ENCODE measurements around the gene HSPG2. TPM values are rescaled to one million over a fixed set of nuclear protein-coding genes. Genes with fewer than 3 reads are reported as not detected.

HSPG2 gene
- total and polyA plus RNA-seq, 9 donors, result 27.3 to 294 (median 92.6) TPM

DNA sequence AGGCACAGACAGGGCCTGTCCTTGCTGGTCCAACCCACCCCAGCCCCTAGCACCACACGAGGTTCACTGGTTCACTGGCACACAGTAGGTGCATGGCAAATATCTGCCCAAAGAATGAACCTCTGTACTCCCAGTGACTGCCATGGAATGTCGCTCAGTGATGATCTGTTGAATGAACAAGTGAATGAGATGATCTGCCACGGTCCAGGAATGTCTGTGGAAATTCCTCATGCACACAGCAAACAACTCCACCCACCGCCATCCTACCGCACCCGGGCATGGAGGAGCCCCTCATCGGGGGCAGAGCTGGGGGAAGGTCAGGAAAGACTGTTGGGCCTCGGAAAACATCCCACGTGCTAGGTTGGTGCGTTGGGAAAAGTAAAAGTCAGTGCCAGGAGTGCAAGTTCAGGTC is 1.7 kb downstream of the HSPG2 start:
- peak in 1 of 5 donors; percentile 25 for DNase-seq
- Histone ChIP-seq H3K9me3 (no peaks in the 10 kb centered on the region), H3K36me3 (no peaks in the 10 kb centered on the region), H3K27ac (no peak overlapping the region), H3K4me1 (ENCODE audit: insufficient read depth) (peaks cover 30% of the 10 kb centered on the region), H3K27me3 (no peaks in the 10 kb centered on the region), H3K4me3 (peak overlapping the region; percentile 76)
- intact Hi-C loops (cut with DNase I), result no loop called here
- 22 to 26% (median 23%) methylated on average over 10 of the region's 10 CpGs for WGBS, 3 donors
- no peak for TF ChIP-seq EP300 (IDR thresholded peaks at IDR 0.05)
- no peak for TF ChIP-seq POLR2A (IDR thresholded peaks at IDR 0.05)
- no peak for TF ChIP-seq CTCF (IDR thresholded peaks at IDR 0.05)

- Histone ChIP-seq H3K27ac (peak overlapping the region; percentile 65 to 72), H3K9me3 (no peaks in the 10 kb centered on the region), H3K4me3 (no peak overlapping the region), H3K27me3 (no peaks in the 10 kb centered on the region), H3K36me3 (no peaks in the 10 kb centered on the region), H3K4me1 (ENCODE audit: insufficient read depth) (peaks cover 28% of the 10 kb centered on the region)
- intact Hi-C loops (cut with DNase I), result no loop called here
- peak in 4 of 5 donors; percentile 57 to 76 (median 67) for DNase-seq
- WGBS, 3 donors, result 38 to 39% (median 39%) methylated on average over 19 of the region's 19 CpGs
- no peak for TF ChIP-seq POLR2A (IDR thresholded peaks at IDR 0.05)
- no peak for TF ChIP-seq EP300 (IDR thresholded peaks at IDR 0.05)
- TF ChIP-seq CTCF (IDR thresholded peaks at IDR 0.05), result no peak
These were observed 3.5 kb downstream of the HSPG2 start for GRCh38 chr1:21933397-21934248.

DNA sequence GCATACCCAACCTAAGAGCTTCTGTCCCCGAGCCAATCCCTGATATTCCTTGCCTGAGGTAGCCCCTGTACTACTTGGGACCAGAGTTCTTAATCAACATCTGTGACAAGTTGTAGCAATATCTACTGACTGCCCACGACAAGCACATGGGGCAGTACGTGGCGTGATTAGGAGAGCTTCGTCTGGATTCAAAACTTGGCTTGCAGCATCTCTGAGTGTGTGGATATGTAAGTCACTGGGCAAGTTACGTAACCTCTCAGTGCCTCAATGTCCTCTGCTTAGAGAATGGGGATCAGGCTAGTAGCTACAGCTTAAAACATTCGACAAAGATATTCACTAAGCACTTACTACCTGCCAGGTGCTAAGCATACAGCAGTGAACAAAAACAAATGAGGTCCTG is 5.0 kb downstream of the HSPG2 start:
- peak overlapping the region; percentile 65 to 84 for H3K27ac ChIP-seq
- intact Hi-C loops (cut with DNase I), result no loop called here

GRCh38 chr1:21931171-21932093 is 5.7 kb downstream of the HSPG2 start:
- H3K36me3 ChIP-seq, result no peaks in the 10 kb centered on the region
- peaks cover 38% of the 10 kb centered on the region for H3K4me1 ChIP-seq (ENCODE audit: insufficient read depth)
- intact Hi-C loops (cut with DNase I), result no loop called here
- no peak overlapping the region for H3K4me3 ChIP-seq
- WGBS, 3 donors, result 8 to 17% (median 10%) methylated on average over 16 of the region's 16 CpGs
- no peaks in the 10 kb centered on the region for H3K27me3 ChIP-seq
- peak; percentile 65 to 86 (median 71) for DNase-seq
- no peaks in the 10 kb centered on the region for H3K9me3 ChIP-seq
- TF ChIP-seq CTCF (IDR thresholded peaks at IDR 0.05) (no peak), POLR2A (IDR thresholded peaks at IDR 0.05) (no peak), EP300 (IDR thresholded peaks at IDR 0.05) (no peak)
- peak overlapping the region; percentile 65 to 84 for H3K27ac ChIP-seq

More for the DNA sequence above, 5.0 kb downstream of the HSPG2 start:
- no peak for DNase-seq
- H3K4me3 ChIP-seq, result no peak overlapping the region
- H3K36me3 ChIP-seq, result no peaks in the 10 kb centered on the region
- no peaks in the 10 kb centered on the region for H3K9me3 ChIP-seq
- 30 to 39% (median 34%) methylated on average over 7 of the region's 7 CpGs for WGBS, 3 donors
- no peaks in the 10 kb centered on the region for H3K27me3 ChIP-seq
- TF ChIP-seq POLR2A (IDR thresholded peaks at IDR 0.05), result no peak
- H3K4me1 ChIP-seq (ENCODE audit: insufficient read depth), result peaks cover 33% of the 10 kb centered on the region

Data from ovary (tissue), 9 donors.